GM18907 (cell line): Measurements from ENCODE around the gene SEC14L5.

ENCODE experiments used
- ATAC-seq: cut with Tn5 transposase; IDR thresholded peaks from one replicate; pipeline ENCODE4 v1.9.1; 2021; ENCODE audit warnings: mild to moderate bottlenecking, moderate library complexity; ENCODE audit not compliant: unreplicated experiment

SEC14L5 gene

GRCh38 chr16:4981473-4981872 is 23.3 kb downstream of the SEC14L5 start:
- no peak for ATAC-seq

- no peak for ATAC-seq
Observed at GRCh38 chr16:4982056-4982867, 24.1 kb downstream of the SEC14L5 start.

DNA sequence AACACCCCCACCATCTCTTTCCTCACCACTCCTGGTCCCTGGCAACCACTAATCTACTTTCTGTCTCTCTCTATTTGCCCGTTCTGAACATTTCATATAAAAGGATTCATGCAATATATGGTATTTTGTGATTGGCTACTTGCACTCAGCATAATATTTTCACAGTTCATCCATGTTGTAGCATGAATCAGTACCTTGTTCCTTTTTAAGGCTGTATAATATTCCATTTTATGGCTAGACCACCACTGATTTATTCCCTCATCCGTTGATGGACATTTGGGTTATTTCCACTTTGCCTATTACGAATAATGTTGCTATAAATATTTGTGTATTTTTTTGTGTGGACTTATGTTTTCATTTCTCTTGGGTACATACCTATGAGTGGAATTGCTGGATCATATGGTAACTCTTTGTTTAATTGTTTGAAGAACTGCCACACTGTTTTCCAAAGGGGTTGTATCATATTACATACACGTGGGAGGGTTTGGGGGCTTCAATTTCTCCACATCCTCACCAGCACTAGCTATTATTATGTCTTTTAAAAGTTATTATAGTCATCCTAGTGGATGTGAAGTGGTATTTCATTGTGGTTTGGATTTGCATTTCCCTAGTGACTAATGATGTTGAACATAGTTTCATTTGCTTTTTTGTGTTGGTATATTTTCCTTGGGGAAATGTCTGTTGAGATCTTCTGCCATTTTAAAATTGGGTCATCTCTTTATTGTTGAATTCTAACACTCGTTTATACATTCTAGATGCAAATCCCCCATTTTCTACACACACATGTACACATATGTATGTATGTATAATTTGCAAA is 26.3 kb downstream of the SEC14L5 start:
- ATAC-seq, result no peak

DNA sequence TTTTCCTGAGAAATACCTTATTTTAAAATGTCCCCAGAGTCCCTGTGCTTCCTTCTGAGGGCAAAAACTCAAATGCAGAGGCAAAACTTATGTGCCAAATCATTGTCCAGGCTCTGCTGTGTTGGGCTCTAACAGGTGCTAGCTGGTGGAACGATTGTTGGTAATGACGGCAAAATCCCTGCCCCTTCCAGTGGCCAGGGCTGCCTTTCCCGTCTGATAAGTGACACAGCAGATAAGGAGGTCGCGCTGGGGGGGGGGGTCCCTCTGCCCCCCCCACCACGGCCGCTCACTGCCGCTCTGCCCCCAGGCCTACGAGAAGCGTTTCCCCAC is 29.1 kb downstream of the SEC14L5 start:
- ATAC-seq, result no peak

DNA sequence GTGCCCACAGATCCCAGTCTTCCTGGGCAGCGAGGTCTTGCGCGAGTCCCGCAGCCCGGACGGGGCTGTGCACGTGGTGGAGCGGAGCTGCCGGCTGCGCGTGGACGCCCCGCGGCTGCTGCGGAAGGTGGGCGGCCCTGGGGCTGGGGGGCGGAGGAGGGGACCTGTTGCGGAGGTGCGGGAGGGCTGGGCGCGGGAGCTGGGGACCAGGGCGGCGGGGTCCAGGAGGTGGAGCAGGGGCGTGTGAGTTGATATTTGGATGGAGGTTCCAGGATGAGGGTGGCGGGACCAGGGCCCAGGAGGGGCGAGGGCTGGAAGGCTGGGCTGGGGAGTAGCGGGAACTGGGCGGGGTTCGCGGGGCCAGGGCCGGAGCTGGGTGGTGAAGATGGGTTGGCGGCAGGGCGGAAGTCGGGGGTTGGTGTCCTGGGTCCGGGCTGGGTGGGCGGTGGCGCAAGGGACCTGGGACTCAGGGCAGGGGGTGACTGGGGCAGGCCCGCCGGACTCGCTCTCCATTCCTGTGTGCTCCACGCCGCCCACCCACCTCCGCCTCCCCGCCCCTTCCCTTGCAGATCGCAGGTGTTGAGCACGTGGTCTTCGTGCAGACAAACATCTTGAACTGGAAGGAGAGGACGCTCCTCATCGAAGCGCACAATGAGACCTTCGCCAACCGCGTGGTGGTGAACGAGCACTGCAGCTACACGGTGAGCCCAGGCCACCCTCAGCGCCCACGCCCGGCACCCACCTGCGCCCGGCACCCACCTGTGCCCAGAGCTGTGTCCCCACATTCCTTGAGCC is 29.6 kb downstream of the SEC14L5 start:
- ATAC-seq, result no peak

- no peak for ATAC-seq
Observed at GRCh38 chr16:4988647-4989046, 30.5 kb downstream of the SEC14L5 start.

DNA sequence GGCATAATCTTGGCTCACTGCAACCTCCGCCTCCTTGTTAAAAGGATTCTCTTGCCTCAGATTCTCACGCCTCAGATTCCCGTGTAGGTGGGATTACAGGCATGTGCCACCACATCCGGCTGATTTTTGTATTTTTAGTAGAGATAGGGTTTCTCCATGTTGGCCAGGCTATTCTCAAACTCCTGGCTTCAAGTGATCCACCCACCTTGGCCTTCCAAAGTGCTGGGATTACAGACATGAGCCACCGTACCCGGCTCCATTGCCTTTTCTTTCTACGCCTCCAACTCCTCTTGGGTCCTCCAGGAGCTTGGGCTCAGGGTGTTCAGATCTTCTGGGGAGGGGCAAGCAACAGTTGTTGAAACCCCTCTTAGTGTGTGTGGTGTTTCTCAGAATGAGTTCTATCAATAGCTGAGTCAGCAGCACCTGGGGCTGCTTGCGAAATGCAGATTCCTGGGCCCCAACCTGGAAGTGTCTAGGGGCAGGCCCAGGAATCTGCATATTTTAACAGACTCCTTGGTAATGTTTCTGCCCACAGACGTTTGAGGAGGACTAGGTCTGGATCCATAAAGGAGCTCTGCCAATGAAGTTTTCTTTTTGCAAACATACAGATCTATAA is 31.4 kb downstream of the SEC14L5 start:
- no peak for ATAC-seq

GRCh38 chr16:4990415-4990814 is 32.3 kb downstream of the SEC14L5 start:
- ATAC-seq, result no peak

DNA sequence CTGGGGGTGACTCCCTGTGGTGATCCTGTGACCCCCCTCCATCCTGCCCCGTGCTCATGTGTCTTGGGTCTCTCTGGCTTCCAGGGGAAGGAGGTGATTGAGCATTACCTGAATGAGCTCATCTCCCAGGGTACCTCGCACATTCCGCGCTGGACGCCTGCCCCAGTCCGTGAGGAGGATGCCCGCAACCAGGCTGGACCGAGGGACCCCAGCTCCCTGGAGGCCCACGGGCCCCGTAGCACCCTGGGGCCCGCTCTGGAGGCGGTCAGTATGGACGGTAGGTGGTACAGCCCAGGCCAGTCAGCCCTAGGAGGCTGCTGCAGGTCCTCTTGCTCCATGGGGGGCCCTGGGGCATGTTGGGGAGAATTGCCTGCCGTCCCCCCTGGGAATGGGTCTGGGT is 33.6 kb downstream of the SEC14L5 start:
- ATAC-seq, result no peak

DNA sequence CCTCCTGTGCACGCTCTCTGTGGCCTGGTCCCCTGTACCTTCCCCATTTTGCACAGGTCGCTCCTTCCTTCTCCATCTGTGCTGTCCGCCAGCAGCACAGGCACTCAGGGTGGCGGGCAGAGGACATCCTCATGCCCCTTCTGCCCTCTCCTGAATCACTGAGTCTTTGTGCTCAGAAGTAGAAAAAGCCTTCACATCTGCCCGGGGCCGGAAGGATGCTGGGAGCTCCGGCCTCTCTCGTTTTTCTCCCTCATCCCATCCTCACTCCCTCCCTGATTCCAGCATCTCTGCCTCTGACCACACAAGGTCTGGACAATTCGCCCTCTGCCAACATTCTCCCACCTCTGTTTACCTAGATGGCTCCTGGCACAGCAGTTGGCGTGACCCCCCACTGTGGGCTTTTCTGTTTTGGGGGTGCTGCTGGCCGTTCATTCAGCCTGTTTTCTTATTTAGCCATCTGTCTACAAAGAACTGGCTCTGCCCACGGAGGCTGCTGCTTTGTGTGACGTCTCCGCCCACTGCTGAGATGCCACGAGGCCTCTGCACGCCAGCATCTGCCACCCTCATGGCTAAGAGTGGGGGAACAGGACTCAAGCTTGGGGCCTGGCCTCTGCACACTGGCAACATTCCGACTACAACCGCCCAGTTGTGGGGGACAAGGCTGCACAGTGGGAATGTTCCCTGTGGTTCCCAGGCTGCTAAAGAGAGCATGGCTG is 36.7 kb downstream of the SEC14L5 start:
- no peak for ATAC-seq

GRCh38 chr16:5000573-5001001 is 42.5 kb downstream of the SEC14L5 start:
- no peak for ATAC-seq

DNA sequence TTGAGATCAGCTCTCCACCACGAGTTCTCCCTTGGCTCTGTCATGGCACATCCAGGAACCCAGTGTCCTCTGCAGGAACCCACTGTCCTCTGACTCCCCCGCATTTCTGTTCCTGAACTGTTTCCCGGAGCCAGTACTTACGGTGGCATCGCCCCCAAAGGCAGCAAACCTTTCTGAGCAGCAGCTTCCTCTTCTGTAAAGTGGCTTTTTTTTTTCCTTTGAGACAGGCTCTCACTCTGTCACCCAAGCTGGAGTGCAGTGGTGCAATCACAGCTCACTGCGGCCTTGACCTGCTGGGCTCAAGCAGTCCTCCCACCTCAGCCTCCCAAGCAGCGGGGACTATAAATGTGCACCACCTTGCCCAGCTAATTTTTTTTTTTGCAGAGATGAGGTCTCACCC is 43.4 kb downstream of the SEC14L5 start:
- ATAC-seq, result no peak

GRCh38 chr16:5001986-5002385 is 43.9 kb downstream of the SEC14L5 start:
- ATAC-seq, result no peak

DNA sequence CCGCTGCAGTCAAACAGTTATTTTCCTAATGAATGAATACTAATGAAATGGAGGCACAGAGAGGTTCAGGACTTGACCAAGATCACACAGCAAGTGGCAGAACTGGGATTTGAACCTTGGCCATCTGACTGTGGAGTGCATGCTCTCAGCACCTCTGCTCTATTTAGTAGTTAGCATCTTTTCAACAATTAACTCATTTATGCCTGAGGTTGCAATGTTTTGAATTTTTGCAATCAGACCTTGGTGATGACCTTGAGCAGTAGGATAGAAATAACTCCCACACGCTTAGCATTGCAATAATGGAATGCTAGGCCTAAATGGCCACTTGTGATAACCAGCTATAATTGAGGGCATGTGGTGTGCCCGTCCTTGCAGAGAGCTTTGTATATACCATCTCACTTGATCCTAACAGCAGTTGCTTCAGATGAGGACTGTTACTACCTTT is 44.6 kb downstream of the SEC14L5 start:
- no peak for ATAC-seq

- no peak for ATAC-seq
Observed at GRCh38 chr16:5003211-5003610, 45.1 kb downstream of the SEC14L5 start.

GRCh38 chr16:5003828-5004227 is 45.7 kb downstream of the SEC14L5 start:
- ATAC-seq, result no peak

DNA sequence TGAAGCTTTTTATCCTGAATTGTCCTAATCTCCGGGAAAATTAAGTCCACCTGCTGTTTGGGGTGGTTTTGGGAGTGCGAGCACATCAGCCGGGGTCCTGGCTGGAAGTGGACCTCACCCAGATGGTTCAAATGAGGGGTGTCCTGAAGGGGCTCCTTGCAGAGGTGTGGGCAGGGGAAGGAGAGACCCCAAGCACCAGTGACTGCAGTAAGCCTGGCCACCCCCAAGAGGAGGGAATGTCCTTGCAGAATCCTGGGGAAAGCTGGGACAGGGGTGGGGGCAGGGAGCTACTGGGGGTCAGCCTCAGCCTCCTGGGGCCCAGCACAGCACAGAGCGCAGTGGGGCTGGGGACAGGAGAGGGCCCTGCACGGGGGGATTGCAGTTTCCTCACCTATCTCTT is 46.2 kb downstream of the SEC14L5 start:
- ATAC-seq, result no peak

DNA sequence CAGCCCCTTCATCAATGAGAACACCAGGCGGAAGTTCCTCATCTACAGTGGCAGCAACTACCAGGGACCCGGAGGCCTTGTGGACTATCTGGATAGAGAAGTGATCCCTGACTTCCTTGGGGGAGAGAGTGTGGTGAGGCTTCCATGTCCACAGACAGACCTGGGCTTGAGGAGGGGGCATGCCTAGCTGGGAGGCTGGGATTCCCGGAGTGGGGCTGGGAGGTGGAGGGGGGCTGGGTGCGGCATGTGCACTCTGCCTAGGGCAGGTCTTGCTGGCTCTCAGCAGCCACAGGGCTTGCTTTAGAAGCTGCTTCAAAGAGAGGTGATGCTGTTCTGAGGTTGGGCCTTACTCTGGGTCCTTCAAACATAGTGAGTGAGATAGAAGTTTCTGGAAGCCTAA is 47.8 kb downstream of the SEC14L5 start:
- ATAC-seq, result no peak

GRCh38 chr16:5006348-5007193 is 48.4 kb downstream of the SEC14L5 start:
- ATAC-seq, result no peak
